K562 (cell line): ENCODE data around the gene ZBTB32. TPM values are rescaled to one million over a fixed set of nuclear protein-coding genes. Genes with fewer than 3 reads are reported as not detected.

Experiments
- AFF4 ChIP-seq: sonication (generic); formaldehyde crosslinking; IDR thresholded peaks from 2 replicates; pipeline ENCODE4 v1.8.0; 2023; ENCODE audit warnings: mild to moderate bottlenecking, missing genetic modification reagents
- DDX20 ChIP-seq: fragments of 450-650 bp; IDR thresholded peaks from 2 replicates; pipeline ENCODE4 v1.6.1; 2016; ENCODE audit warnings: missing genetic modification characterization, low read depth, mild to moderate bottlenecking, missing compliant biosample characterization, moderate library complexity
- FOXA3 ChIP-seq, 2 experiments: fragments of 450-650 bp in 1 of 2; sonication (generic) in 1 of 2; formaldehyde crosslinking; IDR thresholded peaks in 1 of 2; conservative IDR thresholded peaks in 1 of 2; 2 replicates each; pipeline versions ENCODE4 v1.4.0 to v1.8.0; 2020 to 2022; ENCODE audit warnings: mild to moderate bottlenecking in 2 of 2, missing genetic modification reagents in 1 of 2
- GABPB1 ChIP-seq: sonication (generic); formaldehyde crosslinking; IDR thresholded peaks from 2 replicates; pipeline ENCODE4 v1.8.0; 2022; ENCODE audit warnings: mild to moderate bottlenecking, missing genetic modification reagents
- HDGF ChIP-seq: fragments of 450-650 bp; IDR thresholded peaks from 2 replicates; pipeline ENCODE4 v1.6.1; 2016
- HEY1 ChIP-seq: fragments of 250-450 bp; sonication (Bioruptor Pico); IDR thresholded peaks from 2 replicates; pipeline ENCODE4 v1.5.0; 2020; ENCODE audit warnings: mild to moderate bottlenecking, moderate library complexity, borderline replicate concordance
- HMBOX1 ChIP-seq: sonication (generic); IDR thresholded peaks from 2 replicates; pipeline ENCODE4 v1.6.1; 2016
- MECOM ChIP-seq: fragments of 250-450 bp; sonication (Bioruptor Pico); IDR thresholded peaks from 2 replicates; pipeline ENCODE4 v1.8.0; 2022; ENCODE audit warnings: inconsistent platforms
- MEF2A ChIP-seq: IDR thresholded peaks from 2 replicates; pipeline ENCODE4 v1.6.1; 2011; ENCODE audit warnings: low read depth, mild to moderate bottlenecking, low read length, moderate library complexity; ENCODE audit not compliant: control insufficient read depth
- MEIS2 ChIP-seq: fragments of 450-650 bp; IDR thresholded peaks from 2 replicates; pipeline ENCODE4 v1.6.1; 2014; ENCODE audit warnings: mild to moderate bottlenecking; ENCODE audit not compliant: partially characterized antibody
- NCOA6 ChIP-seq: fragments of 450-650 bp; IDR thresholded peaks from 2 replicates; pipeline ENCODE4 v1.6.1; 2017; ENCODE audit warnings: mild to moderate bottlenecking
- NR0B1 ChIP-seq: fragments of 450-650 bp; IDR thresholded peaks from one replicate; pipeline ENCODE4 v1.6.1; 2018; ENCODE audit warnings: mild to moderate bottlenecking, moderate library complexity; ENCODE audit not compliant: partially characterized antibody
- PHF21A ChIP-seq: fragments of 450-650 bp; IDR thresholded peaks from 2 replicates; pipeline ENCODE4 v1.6.1; 2017; ENCODE audit warnings: low read depth, borderline replicate concordance
- RCOR1 ChIP-seq, 2 experiments: IDR thresholded peaks; 2 replicates each; pipeline ENCODE4 v1.6.1; 2012; ENCODE audit warnings: low read depth in 2 of 2, low read length in 2 of 2, borderline replicate concordance in 1 of 2, improper control_type of control experiment in 1 of 2
- RFX1 ChIP-seq: fragments of 450-650 bp; IDR thresholded peaks from 2 replicates; pipeline ENCODE4 v1.6.1; 2016; ENCODE audit warnings: mild to moderate bottlenecking, moderate library complexity
- SRF ChIP-seq, 2 experiments: fragments of 250-450, 450-650 bp in 1 of 2; sonication (Bioruptor Pico) in 1 of 2; sonication (generic) in 1 of 2; formaldehyde crosslinking; IDR thresholded peaks; 2 replicates each; pipeline versions ENCODE4 v1.5.0 to v1.5.1; 2020 to 2022; ENCODE audit warnings: mild to moderate bottlenecking in 1 of 2, missing genetic modification reagents in 1 of 2
- TRIM25 ChIP-seq: fragments of 450-650 bp; IDR thresholded peaks from 2 replicates; pipeline ENCODE4 v1.7.0; 2016; ENCODE audit warnings: borderline replicate concordance
- ZNF175 ChIP-seq: fragments of 200-800 bp; sonication (Bioruptor generic); IDR thresholded peaks from 2 replicates; pipeline ENCODE4 v1.6.1; 2016; ENCODE audit warnings: low read depth, mild to moderate bottlenecking, missing genetic modification characterization, missing compliant biosample characterization
- ZNF217 ChIP-seq: sonication (generic); formaldehyde crosslinking; IDR thresholded peaks from 2 replicates; pipeline ENCODE4 v1.8.0; 2022; ENCODE audit warnings: mild to moderate bottlenecking, missing genetic modification reagents
- ZNF696 ChIP-seq: fragments of 250-450 bp; sonication (Bioruptor Pico); conservative IDR thresholded peaks from 2 replicates; pipeline ENCODE4 v1.4.0; 2020; ENCODE audit warnings: mild to moderate bottlenecking, moderate library complexity
- polyA plus RNA-seq, 8 experiments: library from polyadenylated mRNA; depleted of rRNA in 4 of 8; stranded (reverse) in 5 of 8; unstranded in 3 of 8; fragments of >200 nt; fragmentation: Nextera tagmentation in 2 of 8; fragmentation: Illumina TruSeq in 1 of 8; extraction: Ambion mirVana in 2 of 8; extraction: Trizol in 1 of 8; gene quantifications; 2 replicates each; pipeline versions ENCODE4 v1.2.1 to v1.2.3, GENCODE V29; 2011 to 2014; ENCODE audit warnings: inconsistent platforms in 1 of 8, missing spikeins in 1 of 8
- total RNA-seq, 7 experiments: library from RNA; depleted of rRNA in 6 of 7; stranded (reverse); fragments of >200 nt in 6 of 7; fragmentation: Illumina TruSeq in 2 of 7; extraction: Trizol in 2 of 7; gene quantifications; 2 replicates each; pipeline versions ENCODE4 v1.2.1 to v1.2.3, GENCODE V29; 2011 to 2021; ENCODE audit warnings: low replicate concordance in 1 of 7

Gene ZBTB32
- total and polyA plus RNA-seq, 9 of the 15 experiments (the other 6 are each of a cell fraction or from before 2014, with no cell fraction given): 0.20 TPM; not detected in 8

GRCh38 chr19:35693835-35694599 lies 10.3 kb upstream of the ZBTB32 start (continued):
- TF ChIP-seq TRIM25: no peak
- TF ChIP-seq ZNF217 (CRISPR knock-in tag): no peak
- TF ChIP-seq NCOA6: no peak
- TF ChIP-seq GABPB1 (CRISPR knock-in tag): peak; percentile 75
- TF ChIP-seq NR0B1: no peak
- no peak for TF ChIP-seq HEY1 (CRISPR knock-in tag)
- TF ChIP-seq MEIS2: peak; percentile 47
- TF ChIP-seq PHF21A: peak; percentile 26; the same call in 1 of the 2 replicates
- no peak for TF ChIP-seq ZNF696 (CRISPR knock-in tag)
- no peak for TF ChIP-seq MECOM (CRISPR knock-in tag)
- no peak for TF ChIP-seq DDX20 (tag)
- TF ChIP-seq FOXA3 (CRISPR knock-in tag; conservative IDR thresholded peaks at IDR 0.05 in 1 of 2, IDR thresholded peaks at IDR 0.05 in 1 of 2): no peak
- 0 out of 2 replicates have a peak, but pooled peaks have one; percentile 45 for TF ChIP-seq AFF4
- TF ChIP-seq ZNF175 (CRISPR knock-in tag): no peak
- no peak for TF ChIP-seq RFX1
- peak in 1 of 2 experiments; percentile 71; a peak in 1 of 4 replicates for TF ChIP-seq RCOR1 (IDR thresholded peaks at IDR 0.05; ENCODE audit: borderline replicate concordance in 1 of 2, low read depth in 2 of 2, low read length in 2 of 2)
- no peak for TF ChIP-seq MEF2A
- TF ChIP-seq SRF (CRISPR knock-in tag; IDR thresholded peaks at IDR 0.05): no peak
- 0 out of 2 replicates have a peak, but pooled peaks have one; percentile 21 for TF ChIP-seq HDGF
- peak; percentile 20; the same call in 1 of the 2 replicates for TF ChIP-seq HMBOX1
